Measurements from ENCODE around the gene CTU2.

- TF ChIP-seq RXRA (IDR thresholded peaks at IDR 0.05; ENCODE audit: insufficient read depth, low read depth, low read length) (no peak), SUZ12 (IDR thresholded peaks at IDR 0.05; ENCODE audit: low read length) (no peak), CTCF (IDR thresholded peaks at IDR 0.05; ENCODE audit: control extremely low read depth in 1 of 3, insufficient read depth in 1 of 3, low read depth in 1 of 3, low read length in 3 of 3) (no peak), GTF2F1 (IDR thresholded peaks at IDR 0.05; ENCODE audit: borderline replicate concordance, low read depth, low read length) (no peak), POLR2A (IDR thresholded peaks at IDR 0.05; ENCODE audit: control extremely low read depth in 1 of 2, low read depth in 2 of 2, low read length in 2 of 2) (no peak), EP300 (IDR thresholded peaks at IDR 0.05; ENCODE audit: borderline replicate concordance in 1 of 2, low read depth in 2 of 2, low read length in 2 of 2) (no peak), CHD1 (IDR thresholded peaks at IDR 0.05; ENCODE audit: low read depth, low read length) (no peak), E2F6 (IDR thresholded peaks at IDR 0.05) (no peak), EGR1 (IDR thresholded peaks at IDR 0.05; ENCODE audit: borderline replicate concordance, low read depth, low read length) (no peak), NRF1 (IDR thresholded peaks at IDR 0.05; ENCODE audit: low read depth, low read length) (no peak), CEBPB (IDR thresholded peaks at IDR 0.05; ENCODE audit: low read depth, low read length) (no peak), RAD21 (IDR thresholded peaks at IDR 0.05 in 1 of 2, conservative IDR thresholded peaks at IDR 0.05 in 1 of 2; ENCODE audit: low read depth in 2 of 2, low read length in 2 of 2) (no peak)
Measured at GRCh38 chr16:88697116-88697830, 9.0 kb upstream of the CTU2 start.

Data from H1 (cell line).